Stimulated activated CD8-positive, alpha-beta memory T cell treated with anti-CD3 and anti-CD28 coated beads, Interleukin-15, amount 100 ng/mL, for 4 hours (primary cell): ENCODE measurements around the gene CHST12.
A peak's percentile ranks its signal among the peaks of the same experiment; 100 is the strongest.
"Not testable (repeated sequence)": the region's sequence is repeated elsewhere in the genome, so short reads cannot be mapped to it uniquely, and the experiment has no call there.

Experiments used
- DNase-seq, 2 donors: peaks; one replicate each; pipeline ENCODE4 v3.0.0-alpha.2; 2020; ENCODE audit warnings: low read depth in 2 of 2

CHST12 gene

DNA sequence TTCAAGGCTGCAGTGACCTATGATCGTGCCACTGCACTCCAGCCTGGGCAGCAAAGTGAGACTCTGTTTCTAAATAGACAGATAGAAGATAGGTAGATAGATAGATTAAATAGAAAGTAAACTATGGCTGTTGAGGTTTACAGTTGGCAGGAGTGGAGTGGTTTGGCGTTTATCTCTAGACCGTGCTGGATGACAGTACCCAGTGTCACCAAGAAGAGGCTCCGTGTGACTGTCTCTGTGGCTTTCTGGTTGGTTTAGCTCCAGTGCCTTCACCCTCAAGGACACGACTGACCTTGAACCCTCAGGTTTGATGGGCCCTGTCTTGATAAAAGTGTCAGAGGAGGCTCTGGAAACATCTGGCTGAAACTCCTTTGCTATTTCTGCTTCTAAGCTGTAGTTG is 31.7 kb downstream of the CHST12 start:
- no peak for DNase-seq

DNA sequence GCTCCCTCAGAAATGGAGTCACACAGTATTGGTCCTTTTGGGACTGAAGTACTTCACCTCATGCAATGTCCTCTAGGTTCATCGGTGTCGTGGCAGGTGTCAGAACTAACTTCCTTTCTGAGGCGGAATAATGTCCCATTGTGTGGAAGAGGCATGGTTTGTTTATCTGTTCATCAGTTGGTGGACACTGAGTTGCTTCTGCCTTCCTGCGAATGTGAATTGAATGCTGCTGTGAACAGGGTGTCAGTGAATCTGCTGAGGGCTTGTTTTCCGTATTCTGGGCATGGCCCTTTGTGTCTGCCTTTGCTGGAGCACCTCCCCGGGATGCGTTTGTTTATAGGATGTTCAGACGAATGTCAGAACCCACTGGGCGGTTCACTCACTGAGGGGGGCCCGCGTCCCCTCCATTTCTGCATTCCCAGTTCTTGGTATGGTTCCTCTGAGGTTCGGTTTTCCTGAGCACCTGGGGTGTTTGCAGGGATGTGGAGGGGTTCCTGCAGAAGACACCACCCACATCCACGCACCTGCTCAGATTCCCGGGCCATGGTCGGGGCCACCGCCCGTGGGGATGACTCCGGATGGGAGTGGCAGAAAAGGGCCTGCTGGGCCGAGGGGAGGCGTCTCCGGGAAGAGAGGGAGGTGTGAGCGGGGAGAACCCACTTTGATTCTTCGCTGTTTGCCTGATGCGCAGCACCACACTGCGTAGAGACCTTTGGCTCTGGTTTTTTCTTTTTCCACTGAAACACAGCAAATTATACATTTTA is 33.1 kb downstream of the CHST12 start:
- DNase-seq, result no peak

DNA sequence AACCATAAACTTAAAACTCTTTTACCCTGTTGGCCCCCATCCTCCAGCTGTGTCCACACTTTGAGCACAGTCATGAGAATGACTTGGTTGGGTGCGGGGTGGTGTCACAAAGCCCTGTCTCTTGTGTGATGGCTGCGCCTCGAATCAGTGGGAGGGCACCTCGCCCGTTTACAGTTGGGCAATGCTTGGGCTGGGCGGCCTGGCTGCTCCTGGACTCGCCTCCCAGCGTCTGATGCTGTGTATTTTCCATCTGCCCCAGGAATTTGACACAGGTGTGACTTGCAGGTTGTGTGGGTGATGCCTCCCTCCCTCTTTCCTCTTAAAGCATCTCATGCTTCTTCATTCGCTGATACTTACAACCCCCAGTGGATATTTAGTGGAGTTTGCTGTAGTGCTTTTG is 33.7 kb downstream of the CHST12 start:
- DNase-seq, result no peak

DNA sequence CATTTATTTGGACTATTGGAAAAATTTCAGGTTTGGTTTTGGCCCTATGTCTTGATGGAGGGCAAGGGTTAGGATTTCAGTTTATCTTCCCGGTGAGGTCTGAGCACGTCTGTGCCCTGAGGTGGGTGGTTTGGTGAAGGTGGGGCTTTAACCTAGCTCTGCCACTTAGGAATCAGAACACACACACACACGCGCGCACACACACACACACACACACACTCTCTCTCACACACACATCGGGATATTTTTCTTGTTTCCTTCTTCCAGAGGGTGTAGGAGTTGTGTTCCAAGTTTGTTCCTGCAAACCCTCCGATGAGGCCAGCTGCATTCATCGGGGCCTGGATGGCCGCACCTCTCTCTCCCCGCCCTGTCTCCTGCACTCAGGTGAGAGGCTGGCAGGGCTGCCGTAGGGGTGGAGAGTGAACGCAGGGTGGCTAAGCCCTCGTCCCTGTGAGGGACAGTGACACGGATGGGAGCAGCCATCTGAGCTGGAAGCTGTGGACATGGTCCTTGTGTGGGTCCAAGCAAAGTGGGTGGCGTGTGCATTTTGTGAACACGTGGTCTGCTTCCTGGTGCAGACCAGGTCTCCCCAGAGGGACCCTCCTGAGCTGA is 34.2 kb downstream of the CHST12 start:
- no peak for DNase-seq

DNA sequence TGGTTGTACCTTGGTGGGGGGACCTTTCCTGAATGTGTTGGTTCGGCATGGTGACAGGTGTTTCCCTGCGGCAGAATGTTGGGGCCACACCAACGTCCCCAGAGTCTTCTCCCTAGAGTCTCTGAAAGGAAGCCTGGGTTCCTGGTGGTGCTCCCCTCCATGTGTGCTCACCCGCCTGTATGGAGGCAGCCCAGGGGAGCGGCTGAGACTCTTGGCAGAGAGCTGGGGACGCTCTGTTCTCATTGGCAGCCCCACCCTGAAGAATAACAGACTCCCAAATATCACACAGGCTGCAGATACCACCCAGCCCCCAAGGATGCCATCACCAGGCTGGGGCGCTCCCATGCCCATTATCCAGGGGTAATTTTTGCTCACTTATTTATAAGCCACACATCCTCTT is 34.8 kb downstream of the CHST12 start:
- no peak for DNase-seq

DNA sequence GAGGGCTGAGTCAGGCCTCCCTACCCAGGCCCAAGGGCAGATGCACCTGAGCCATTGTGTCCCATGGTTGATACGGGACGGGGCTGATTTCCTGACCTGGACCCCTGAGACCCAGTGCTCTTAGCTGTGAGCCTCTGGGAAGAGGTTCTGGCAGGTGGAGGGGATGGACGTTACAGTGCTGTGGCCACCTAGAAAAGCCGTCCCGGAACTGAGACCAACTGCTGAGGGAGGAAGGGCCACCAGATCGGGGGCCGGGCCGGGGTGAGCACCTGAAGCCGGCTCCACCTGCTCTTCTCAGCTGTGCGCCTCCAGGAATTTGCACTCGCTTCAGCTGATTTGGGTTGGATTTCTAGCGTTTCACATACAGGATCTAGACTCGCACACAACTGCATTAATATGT is 35.4 kb downstream of the CHST12 start:
- no peak for DNase-seq

DNA sequence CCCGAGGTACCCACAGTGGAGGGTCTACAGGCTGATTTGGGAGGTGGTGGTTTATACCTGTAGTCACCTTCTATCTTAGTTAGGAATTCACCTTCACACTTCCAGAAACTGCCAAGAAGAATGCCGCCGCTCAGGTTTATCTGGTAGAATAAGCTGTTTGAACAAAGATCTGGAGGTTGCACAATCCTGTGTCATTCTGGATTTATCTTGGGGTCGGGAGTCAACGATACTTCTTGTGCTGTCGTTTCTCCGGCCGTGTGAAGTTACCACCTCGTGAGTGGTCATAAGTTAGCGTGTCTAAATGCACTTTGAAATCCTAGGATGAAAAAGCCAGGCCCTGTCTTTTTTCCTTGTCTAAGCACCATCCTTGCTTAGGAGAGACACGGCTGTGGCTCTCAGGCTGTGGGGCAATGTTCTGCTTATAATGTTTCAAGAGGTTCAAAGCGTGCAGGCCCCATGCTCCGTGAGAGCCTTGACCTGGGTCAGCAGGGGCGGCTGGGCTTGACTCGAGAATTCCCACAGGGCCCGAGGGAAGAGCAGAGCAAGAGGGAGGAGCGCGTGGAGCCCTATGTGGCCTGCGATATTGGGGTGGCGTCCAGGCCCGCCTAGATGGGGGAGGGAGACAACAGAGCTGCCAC is 37.3 kb downstream of the CHST12 start:
- DNase-seq, result no peak

DNA sequence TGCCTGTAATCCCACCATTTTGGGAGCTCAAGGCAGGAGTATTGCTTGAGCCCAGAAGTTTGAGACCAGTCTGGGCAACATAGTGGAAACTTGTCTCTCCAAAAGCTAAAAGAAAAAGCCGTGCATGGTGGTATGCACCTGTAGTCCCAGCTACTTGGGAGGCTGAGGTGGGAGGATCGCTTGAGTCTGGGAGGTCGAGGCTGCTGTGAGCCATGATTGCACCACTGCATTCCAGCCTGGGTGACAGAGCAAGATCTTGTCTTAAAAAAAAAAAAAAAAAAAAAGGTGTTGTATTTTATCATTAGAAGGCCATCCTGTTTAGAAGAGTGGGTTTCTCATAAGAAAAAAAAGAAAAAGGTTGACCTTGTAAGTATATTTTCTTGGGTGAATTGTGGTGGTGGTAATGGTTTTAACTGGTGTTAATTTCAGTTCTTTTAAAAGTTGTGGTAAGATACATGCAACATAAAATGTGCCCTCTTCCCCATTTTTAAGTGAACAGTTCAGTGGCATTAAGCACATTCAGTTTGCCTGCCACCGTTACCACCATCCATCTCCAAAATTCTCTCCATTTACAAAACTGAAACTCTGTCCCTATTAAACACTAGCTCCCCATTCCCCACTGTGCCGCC is 38.1 kb downstream of the CHST12 start:
- DNase-seq, result no peak

DNA sequence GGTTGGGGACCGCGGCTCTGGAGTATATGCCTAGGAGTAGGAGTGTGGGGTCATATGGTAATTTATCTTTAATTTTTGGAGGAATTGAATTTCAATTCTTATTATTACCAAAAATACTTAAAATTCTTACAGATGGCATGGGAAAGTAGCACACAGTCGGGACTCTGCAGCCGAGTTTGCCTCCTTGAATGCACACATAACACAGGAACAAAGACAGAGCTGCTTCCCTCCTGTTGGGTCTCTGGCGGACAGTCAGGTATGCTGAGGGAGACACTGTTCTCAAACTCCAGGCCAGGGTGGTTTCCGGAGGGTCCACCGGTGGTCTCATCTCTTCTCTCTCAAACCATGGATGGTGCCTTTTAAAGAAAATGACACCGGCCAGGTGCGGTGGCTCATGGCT is 40.1 kb downstream of the CHST12 start:
- DNase-seq, result no peak

DNA sequence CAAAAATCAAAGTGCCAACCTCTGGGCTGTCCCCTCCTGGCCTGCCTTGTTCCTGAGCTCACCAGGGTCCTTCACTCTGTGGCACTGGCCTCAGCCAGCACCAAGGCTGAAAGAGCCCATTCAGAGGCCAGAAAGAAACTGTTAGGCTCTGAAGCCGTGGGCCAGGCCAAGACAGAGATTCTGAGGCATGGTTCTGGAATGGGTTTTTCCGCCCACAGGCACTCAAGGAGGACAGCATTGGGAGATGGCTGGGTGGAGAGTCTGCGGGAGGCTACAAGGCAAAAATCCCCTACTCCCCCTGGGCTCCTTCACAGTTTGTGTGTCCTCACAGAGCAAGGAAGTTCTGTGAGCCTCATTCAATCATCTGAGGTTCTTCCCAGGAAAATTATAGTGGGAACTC is 41.1 kb downstream of the CHST12 start:
- DNase-seq, result no peak

DNA sequence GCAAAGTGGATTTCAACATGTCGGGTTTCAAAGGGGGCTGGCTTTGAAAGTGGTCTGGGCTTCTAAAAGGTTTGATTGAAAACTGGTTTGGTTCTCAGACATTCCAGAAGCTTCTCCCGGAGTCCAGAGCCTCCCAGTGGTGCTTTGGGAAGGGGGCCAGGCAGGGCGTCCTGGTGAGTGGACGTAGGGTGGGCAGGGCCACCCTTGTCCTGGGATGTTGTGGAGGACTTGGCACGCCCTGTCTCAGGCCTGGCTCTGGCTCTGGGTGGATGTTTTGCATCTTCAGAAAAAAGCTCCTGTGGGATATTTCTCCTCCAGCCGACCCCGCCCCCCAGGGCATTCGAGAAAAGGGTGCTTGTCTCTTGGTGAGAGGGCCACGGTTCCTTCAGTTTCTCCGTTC is 41.6 kb downstream of the CHST12 start:
- no peak for DNase-seq

DNA sequence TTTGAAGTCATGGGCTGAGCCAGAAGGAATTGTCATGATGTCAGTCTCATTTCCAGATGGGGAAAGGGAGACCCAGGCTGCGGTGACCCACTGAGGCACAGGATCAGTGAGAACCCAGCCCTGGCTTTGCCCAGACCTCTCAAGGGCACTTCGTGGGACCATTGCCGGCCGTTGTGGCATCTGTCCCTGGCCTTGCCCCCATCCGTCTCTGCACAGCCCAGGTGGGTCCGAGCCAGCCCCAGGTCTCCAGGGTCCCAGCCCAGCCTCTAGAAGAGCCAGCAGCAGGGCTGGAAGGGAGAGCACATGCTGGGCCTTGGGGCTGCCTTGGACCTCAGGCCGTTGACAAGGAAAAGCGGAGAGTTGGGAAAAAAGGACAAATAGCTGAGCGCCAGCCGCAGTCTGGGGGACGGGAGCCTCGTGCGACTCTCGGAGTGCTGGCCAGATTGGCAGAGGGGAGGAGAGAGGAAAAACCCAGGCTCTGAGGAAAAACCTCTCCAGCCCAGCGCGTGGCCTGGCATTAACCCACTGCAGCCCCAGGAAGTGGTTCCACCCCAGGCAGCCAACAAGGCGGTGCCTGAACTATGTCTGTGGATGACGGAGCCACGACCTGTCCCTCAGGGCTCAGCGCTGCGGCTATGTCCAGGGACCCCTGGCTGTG is 42.6 kb downstream of the CHST12 start:
- DNase-seq, result no peak

DNA sequence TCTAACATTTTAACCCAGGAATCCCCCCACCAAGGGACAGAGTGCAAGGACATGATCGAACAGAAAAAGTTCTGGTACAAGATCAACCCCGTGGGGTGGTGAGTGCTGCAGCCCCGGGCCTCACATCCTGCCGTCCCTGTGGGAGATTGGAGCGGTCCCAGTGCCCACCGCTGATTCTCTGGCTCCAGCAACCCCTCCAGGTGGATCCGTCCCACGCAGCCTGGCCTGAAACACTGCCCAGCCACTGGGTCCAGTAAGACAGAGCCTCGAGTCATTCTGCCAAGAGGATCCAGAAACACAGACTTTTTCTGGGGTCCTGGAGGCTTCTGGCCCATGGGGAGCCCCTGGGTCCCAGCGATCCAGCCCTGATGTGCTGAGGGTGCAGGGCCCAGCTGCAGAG is 43.3 kb downstream of the CHST12 start:
- no peak for DNase-seq

DNA sequence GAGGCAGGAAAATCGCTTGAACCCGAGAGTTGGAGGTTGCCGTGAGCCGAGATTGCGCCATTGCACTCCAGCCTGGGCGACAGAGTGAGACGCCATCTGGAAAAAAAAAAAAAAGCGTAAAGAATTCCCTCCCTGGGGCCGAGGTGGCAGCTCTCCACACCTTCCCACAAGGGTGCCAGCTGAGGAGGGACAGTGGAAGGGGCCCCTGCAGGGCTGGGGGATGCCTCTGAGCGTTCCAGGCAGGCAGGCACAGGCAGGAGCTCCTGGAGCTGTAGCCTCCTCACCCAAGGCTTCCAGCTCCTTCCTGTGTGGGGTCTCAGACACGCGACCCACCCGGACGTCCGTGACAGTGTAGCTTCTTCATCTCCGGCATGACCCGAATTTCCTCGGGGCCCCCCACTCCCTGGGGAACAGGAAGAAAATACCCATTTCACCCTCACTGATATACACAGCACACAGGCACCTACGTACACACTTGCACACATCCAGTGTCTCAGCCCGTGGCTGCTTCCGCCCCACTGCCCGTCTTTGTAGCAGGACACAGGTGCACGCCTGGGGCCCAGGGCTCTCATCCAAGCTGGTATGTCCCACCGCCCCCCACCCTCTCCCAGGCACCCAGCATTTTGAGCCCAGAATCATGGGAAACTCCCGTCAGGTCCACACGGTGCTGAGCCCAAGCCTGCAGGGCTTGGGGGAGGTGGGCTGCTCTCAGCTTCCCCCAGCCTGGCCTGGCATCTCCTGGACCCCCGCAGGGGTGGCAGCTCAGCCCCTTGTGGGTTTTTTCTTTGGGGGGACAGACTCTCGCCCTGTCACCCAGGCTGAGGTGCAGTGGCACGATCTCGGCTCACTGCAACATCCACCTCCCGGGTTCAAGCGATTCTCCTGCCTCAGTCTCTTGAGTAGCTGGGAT is 47.0 kb downstream of the CHST12 start:
- DNase-seq, result no peak

DNA sequence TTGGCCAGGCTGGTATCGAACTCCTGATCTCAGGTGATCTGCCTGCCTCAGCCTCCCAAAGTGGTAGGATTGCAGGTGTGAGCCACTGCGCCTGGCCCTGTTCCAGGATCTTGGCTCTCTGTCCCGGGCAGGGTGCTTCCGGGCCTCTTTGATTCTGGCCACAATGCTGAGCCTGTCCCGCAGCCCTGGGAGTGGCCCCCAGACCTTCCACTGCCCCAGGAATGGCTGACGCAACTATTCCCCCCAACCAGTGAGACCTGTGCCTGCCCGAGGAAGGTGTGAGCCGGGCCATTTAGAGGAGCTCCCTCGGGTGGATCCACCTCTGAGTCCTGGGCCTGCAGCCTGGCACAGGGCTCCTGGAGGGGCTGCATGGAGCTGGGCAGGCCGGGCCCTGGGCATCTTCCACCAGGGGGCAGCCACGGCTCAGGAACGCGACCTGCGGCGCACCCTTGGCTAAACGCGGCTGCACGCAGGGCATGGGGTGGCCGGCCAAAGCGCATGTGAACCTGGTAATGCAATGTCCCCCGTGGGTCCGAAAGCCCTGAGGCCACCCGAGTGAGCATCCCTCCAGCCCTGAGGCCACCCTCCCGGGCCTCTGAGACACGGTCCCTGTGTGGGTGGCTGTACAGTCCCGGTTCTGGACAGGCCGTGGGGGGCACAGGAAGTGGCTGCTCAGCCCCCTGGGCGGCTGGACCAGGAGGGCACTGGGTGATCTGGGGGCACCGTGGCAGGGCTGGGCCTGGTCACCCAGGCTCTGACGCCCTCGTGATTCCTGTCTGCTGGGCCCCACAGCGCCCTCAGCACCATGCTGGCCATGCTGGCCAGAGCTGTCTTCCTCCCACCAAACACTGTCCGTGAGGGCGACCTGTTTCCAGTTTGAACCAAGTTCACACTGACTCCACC is 48.0 kb downstream of the CHST12 start:
- DNase-seq, result peak; percentile 38 to 52

DNA sequence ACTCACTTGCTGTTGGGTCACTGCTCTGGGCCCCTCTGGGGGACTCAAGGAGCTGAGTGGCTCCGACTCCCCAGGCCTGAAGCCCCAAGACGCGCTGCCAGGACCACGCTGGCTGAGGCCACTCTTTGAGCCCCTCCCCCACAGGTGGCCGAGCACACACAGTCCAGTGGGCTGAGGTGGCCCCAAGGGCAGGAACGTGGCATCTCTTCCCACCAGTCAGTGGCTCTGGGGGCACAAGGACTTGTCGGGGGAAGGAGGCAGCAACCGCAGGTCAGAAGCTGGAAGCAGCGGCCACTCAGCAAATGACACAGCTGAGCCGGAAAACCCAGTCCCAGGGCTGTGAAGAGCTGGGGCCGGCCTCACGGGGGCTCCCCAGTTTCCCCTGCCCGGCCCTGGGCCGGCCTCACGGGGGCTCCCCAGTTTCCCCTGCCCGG is 48.7 kb downstream of the CHST12 start:
- DNase-seq, result no peak

DNA sequence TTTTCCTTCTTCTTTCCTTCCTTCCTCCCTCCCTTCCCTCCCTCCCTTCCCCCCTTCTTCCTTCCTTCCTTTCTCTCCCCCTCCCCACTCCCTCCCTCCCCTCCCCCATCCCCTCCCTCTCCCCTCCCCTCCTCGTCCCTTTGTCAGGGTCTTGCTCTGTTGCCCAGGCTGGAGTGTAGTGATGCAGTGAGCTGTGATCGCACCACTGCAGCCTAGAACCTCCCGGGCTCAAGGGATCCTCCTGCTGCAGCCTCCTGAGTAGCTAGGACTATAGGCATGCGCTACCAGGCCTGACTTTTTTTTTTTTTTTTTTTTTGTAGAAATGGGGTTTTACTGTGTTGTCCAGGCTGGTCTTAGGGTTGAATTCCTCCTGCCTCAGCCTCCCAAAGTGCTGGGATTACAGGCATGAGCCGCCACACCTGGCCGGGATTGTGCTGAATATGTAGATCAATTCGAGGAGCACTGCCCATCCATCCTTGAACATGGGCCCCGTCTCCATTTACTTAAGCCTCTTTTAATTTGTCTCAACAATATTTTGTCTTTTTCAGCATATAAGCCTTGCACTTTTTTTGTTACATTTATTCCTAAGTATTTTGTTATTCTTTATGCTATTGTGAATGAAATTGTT is 49.3 kb downstream of the CHST12 start:
- no peak for DNase-seq

DNA sequence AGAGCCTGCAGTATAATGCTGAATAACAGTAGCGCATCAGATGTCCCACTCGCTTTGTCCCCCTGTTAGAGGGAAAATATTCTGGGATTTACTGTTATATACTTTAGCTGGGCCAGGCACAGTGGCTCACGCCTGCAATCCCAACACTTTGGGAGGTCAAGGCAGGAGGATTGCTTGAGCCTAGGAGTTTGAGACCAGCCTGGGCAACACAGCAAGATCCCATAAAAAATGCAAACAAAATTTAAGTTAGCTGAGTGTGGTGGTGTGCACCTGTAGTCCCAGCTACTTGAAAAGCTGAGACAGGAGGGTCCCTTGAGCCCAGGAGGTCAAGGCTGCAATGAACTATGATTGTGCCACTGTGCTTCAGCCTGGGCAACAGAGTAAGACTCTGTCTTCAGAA is 50.4 kb downstream of the CHST12 start:
- DNase-seq, result not testable (repeated sequence)

DNA sequence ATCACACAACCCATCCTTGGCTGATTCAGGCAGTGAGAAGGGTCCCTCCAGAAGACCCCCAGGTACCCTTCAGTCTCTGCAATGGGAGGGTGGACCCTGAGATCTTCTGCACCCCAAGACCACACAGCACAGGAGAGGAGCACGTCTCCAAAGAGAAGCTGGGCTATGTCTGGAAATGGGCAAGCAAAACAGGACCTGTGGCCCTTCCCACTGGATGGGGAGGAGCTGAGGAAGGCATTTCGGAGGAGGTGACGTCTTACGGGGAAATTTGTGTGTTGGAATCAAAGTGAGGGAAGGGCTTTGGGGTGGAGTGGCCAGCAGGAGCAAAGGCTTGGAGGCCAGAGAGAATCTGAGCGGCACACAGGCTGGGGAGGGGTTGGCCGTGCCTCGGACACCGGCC is 56.3 kb downstream of the CHST12 start:
- no peak for DNase-seq

DNA sequence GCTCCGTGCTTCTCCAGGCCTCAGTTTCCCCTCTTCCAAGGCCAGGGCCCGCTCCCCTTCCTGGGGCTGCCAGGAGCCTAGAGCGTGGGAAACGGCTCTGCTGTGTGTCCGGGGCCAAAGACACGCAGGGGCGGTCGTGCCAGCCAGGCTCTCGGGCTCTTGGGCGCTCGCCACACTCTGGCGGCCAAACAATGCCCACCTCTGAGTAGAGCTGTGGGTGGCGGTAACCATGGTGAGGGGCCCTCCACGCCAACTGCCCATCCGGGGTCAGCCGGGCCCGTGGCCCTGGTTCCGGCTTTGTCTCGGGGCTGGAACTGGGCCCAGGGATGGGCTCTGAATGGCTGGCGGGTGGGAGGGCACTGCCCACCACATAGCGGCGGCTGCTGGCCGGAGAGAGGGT is 56.8 kb downstream of the CHST12 start:
- DNase-seq, result no peak
